ENCODE data around the gene BRSK2. TPM values are rescaled to one million over a fixed set of nuclear protein-coding genes. Genes with fewer than 3 reads are reported as not detected.

The BRSK2 gene
- total RNA-seq, 1 donor from 2014 or later = not detected

GRCh38 chr11:1395773-1396374 lies 6.1 kb downstream of the BRSK2 start:
- Histone ChIP-seq H3K27me3 (ENCODE audit: control insufficient read depth, insufficient read depth, low read length) (peaks cover 5% of the 10 kb centered on the region), H3K4me3 (ENCODE audit: low read depth, low read length) (no peak overlapping the region), H3K36me3 (ENCODE audit: control insufficient read depth, insufficient read depth, low read length) (no peaks in the 10 kb centered on the region)
- FAIRE-seq (no peak), DNase-seq (ENCODE audit: low read depth) (no peak)
- no peak for TF ChIP-seq CTCF (IDR thresholded peaks at IDR 0.05; ENCODE audit: insufficient read depth, low read length, severe bottlenecking)

GRCh38 chr11:1396375-1396841 lies 6.7 kb downstream of the BRSK2 start:
- Histone ChIP-seq H3K4me3 (ENCODE audit: low read depth, low read length) (no peak overlapping the region), H3K27me3 (ENCODE audit: control insufficient read depth, insufficient read depth, low read length) (peaks cover under 1% of the 10 kb centered on the region), H3K36me3 (ENCODE audit: control insufficient read depth, insufficient read depth, low read length) (no peaks in the 10 kb centered on the region)
- TF ChIP-seq CTCF (IDR thresholded peaks at IDR 0.05; ENCODE audit: insufficient read depth, low read length, severe bottlenecking) = no peak
- FAIRE-seq = no peak
- DNase-seq (ENCODE audit: low read depth) = no peak

- Histone ChIP-seq H3K36me3 (ENCODE audit: control insufficient read depth, insufficient read depth, low read length) (no peaks in the 10 kb centered on the region), H3K4me3 (ENCODE audit: low read depth, low read length) (no peak overlapping the region), H3K27me3 (ENCODE audit: control insufficient read depth, insufficient read depth, low read length) (no peaks in the 10 kb centered on the region)
- DNase-seq (ENCODE audit: low read depth) = no peak
- TF ChIP-seq CTCF (IDR thresholded peaks at IDR 0.05; ENCODE audit: insufficient read depth, low read length, severe bottlenecking) = no peak
- FAIRE-seq = no peak
Measured at GRCh38 chr11:1397146-1397861, 7.6 kb downstream of the BRSK2 start.

GRCh38 chr11:1397862-1398527 lies 8.3 kb downstream of the BRSK2 start:
- no peak for DNase-seq (ENCODE audit: low read depth)

DNA sequence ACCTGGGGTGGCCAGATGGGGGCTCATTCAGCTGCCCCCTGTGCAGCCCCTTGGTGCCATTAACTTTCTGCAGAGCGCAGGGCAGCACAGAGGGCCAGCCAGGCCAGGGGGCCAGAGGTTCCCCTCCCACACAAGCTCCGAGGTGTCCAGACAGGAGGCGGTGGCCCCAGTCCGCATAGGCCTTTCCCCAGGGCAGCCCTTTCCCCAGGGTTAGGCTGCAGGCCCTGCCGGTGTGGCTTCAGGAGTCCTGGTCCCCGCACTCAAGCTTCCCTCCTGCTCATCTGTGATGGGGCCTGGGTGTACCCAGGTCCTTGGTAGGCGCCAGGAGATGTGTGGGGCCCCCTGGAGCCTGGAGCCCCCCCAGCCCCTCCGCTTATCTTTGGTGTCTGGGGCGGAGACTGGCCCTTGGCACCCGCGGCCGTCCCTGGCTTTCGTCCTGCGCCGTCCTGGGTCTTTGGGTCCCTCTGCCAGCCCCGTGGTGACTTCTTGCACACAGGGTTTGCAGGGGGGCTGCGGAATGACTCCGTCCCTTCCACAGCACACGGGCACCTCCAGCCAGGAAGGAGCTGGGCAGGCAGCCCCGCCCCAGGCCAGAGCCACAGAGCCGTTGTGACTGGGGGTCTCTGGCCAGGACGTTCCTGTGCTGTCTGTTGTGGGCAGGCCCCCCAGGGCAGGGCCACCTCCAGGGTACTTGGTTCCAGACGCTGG lies 8.9 kb downstream of the BRSK2 start:
- Histone ChIP-seq H3K4me3 (ENCODE audit: low read depth, low read length) (no peak overlapping the region), H3K36me3 (ENCODE audit: control insufficient read depth, insufficient read depth, low read length) (no peaks in the 10 kb centered on the region), H3K27me3 (ENCODE audit: control insufficient read depth, insufficient read depth, low read length) (no peaks in the 10 kb centered on the region)
- FAIRE-seq (no peak), DNase-seq (ENCODE audit: low read depth) (no peak)
- no peak for TF ChIP-seq CTCF (IDR thresholded peaks at IDR 0.05; ENCODE audit: insufficient read depth, low read length, severe bottlenecking)

More at GRCh38 chr11:1397862-1398527, 8.3 kb downstream of the BRSK2 start:
- no peak for TF ChIP-seq CTCF (IDR thresholded peaks at IDR 0.05; ENCODE audit: insufficient read depth, low read length, severe bottlenecking)
- H3K4me3 ChIP-seq (ENCODE audit: low read depth, low read length) = no peak overlapping the region
- no peak for FAIRE-seq
- H3K36me3 ChIP-seq (ENCODE audit: control insufficient read depth, insufficient read depth, low read length) = no peaks in the 10 kb centered on the region
- H3K27me3 ChIP-seq (ENCODE audit: control insufficient read depth, insufficient read depth, low read length) = no peaks in the 10 kb centered on the region
